Small intestine (tissue), 7 donors: ENCODE results near the gene PAOX. TPM values are rescaled to one million over a fixed set of nuclear protein-coding genes. Genes with fewer than 3 reads are reported as not detected.

Source experiments
- DNase-seq, 2 donors: peaks; one replicate each; pipeline versions ENCODE4 v3.0.0 to v3.0.0-alpha.2; 2013
- FAIRE-seq: peaks from 2 replicates; lab custom pipeline; 2012; peaks lifted over from hg19 to GRCh38; lab: Jason Lieb, UNC
- H3K27ac ChIP-seq, 3 donors: one replicate each; pipeline ENCODE4 v1.5.1; 2013; ENCODE audit warnings: low read length in 2 of 3, mild to moderate bottlenecking in 2 of 3, control low read depth in 1 of 3, inconsistent platforms in 1 of 3, low read depth in 1 of 3, moderate library complexity in 1 of 3
- H3K27me3 ChIP-seq, 3 donors: one replicate each; pipeline ENCODE4 v1.6.1; 2013; ENCODE audit warnings: low read length in 3 of 3, inconsistent platforms in 1 of 3; ENCODE audit not compliant: control insufficient read depth in 3 of 3, insufficient read depth in 3 of 3
- H3K36me3 ChIP-seq, 3 donors: one replicate each; pipeline ENCODE4 v1.6.1; 2013; ENCODE audit warnings: low read length in 3 of 3, inconsistent platforms in 1 of 3, low read depth in 1 of 3, mild to moderate bottlenecking in 1 of 3, moderate library complexity in 1 of 3; ENCODE audit not compliant: control insufficient read depth in 3 of 3, insufficient read depth in 2 of 3
- H3K4me1 ChIP-seq, 3 donors: one replicate each; pipeline ENCODE4 v1.6.1; 2013; ENCODE audit warnings: low read length in 2 of 3, inconsistent platforms in 1 of 3, low read depth in 1 of 3, mild to moderate bottlenecking in 1 of 3, moderate library complexity in 1 of 3; ENCODE audit not compliant: control insufficient read depth in 3 of 3, insufficient read depth in 2 of 3
- H3K4me3 ChIP-seq, 3 donors: one replicate each; pipeline ENCODE4 v1.5.1; 2013; ENCODE audit warnings: low read length in 3 of 3, control low read depth in 1 of 3, inconsistent platforms in 1 of 3, low read depth in 1 of 3, mild to moderate bottlenecking in 1 of 3, moderate library complexity in 1 of 3
- H3K9me3 ChIP-seq, 2 donors: one replicate each; pipeline ENCODE4 v1.6.1; 2013; ENCODE audit warnings: low read depth in 1 of 2, low read length in 1 of 2; ENCODE audit not compliant: control insufficient read depth in 2 of 2, insufficient read depth in 1 of 2
- WGBS, 3 donors: extraction: QIAGEN DNeasy Blood & Tissue Kit; methylation state at CpG; one replicate each; pipeline ENCODE4 v1.1.7; 2013; 5-methylcytosine and 5-hydroxymethylcytosine counted together
- polyA plus RNA-seq, 4 donors: library from polyadenylated mRNA; stranded (reverse) in 3 of 4; unstranded in 1 of 4; fragments of 200-250 nt in 3 of 4; fragments of 120-200 nt in 1 of 4; gene quantifications; one replicate each; pipeline versions ENCODE4 v1.2.1 to v1.2.3, GENCODE V29; 2013
- donor health status: healthy with polysubstance abuse.
- donor health status: control.
- donor health status: control.
- donor health status: Bipolar disorder and iron deficiency.
- donor health status: healthy.

PAOX gene
- polyA plus RNA-seq, 4 donors, result 7.9 to 40.8 (median 11.4) TPM

- Histone ChIP-seq H3K4me3 (no peak overlapping the region), H3K27ac (no peak overlapping the region), H3K27me3 (no peaks in the 10 kb centered on the region), H3K4me1 (peaks cover 1 to 40% (median 6%) of the 10 kb centered on the region in 3 donors), H3K36me3 (peaks cover 0 to 70% (median 2%) of the 10 kb centered on the region in 3 donors), H3K9me3 (peaks cover 0 to 2% of the 10 kb centered on the region in 2 donors)
- 69 to 80% (median 79%) methylated on average over 22 to 24 of the region's 24 CpGs for WGBS, 3 donors
- FAIRE-seq (no peak), DNase-seq (no peak)
These were observed 27.4 kb upstream of the PAOX start for GRCh38 chr10:133351408-133352318.

GRCh38 chr10:133353202-133353959 lies 25.7 kb upstream of the PAOX start:
- no peaks in the 10 kb centered on the region for H3K27me3 ChIP-seq
- H3K4me1 ChIP-seq, result peaks cover 4 to 23% (median 6%) of the 10 kb centered on the region in 3 donors
- peaks cover 0 to 6% of the 10 kb centered on the region in 2 donors for H3K9me3 ChIP-seq
- FAIRE-seq, result no peak
- H3K36me3 ChIP-seq, result peaks cover 0 to 70% (median 2%) of the 10 kb centered on the region in 3 donors
- peak in 1 of 2 donors; percentile 60 for DNase-seq
- H3K4me3 ChIP-seq, result no peak overlapping the region
- 37 to 64% (median 51%) methylated on average over 16 of the region's 16 CpGs for WGBS, 3 donors
- no peak overlapping the region for H3K27ac ChIP-seq

- H3K27ac ChIP-seq, result no peak overlapping the region
- H3K4me1 ChIP-seq, result peaks cover 4 to 28% (median 10%) of the 10 kb centered on the region in 3 donors
- no peaks in the 10 kb centered on the region for H3K27me3 ChIP-seq
- no peak for DNase-seq
- H3K9me3 ChIP-seq, result peaks cover 0 to 7% of the 10 kb centered on the region in 2 donors
- FAIRE-seq, result no peak
- 77 to 85% (median 82%) methylated on average over 15 to 16 of the region's 16 CpGs for WGBS, 3 donors
- no peak overlapping the region for H3K4me3 ChIP-seq
- H3K36me3 ChIP-seq, result peaks cover 0 to 68% (median 2%) of the 10 kb centered on the region in 3 donors
These were observed 25.0 kb upstream of the PAOX start for GRCh38 chr10:133353988-133354605.

- Histone ChIP-seq H3K36me3 (peaks cover 0 to 64% (median 2%) of the 10 kb centered on the region in 3 donors), H3K4me1 (peaks cover 4 to 27% (median 10%) of the 10 kb centered on the region in 3 donors), H3K9me3 (peaks cover 0 to 7% of the 10 kb centered on the region in 2 donors), H3K27ac (no peak overlapping the region), H3K27me3 (no peaks in the 10 kb centered on the region), H3K4me3 (no peak overlapping the region)
- no peak for FAIRE-seq
- no peak for DNase-seq
- 87 to 92% (median 91%) methylated on average over 13 to 14 of the region's 14 CpGs for WGBS, 3 donors
These were observed 24.3 kb upstream of the PAOX start for GRCh38 chr10:133354672-133355240.

GRCh38 chr10:133355266-133355665 lies 23.8 kb upstream of the PAOX start:
- Histone ChIP-seq H3K36me3 (peaks cover 0 to 60% (median 2%) of the 10 kb centered on the region in 3 donors), H3K27ac (no peak overlapping the region), H3K9me3 (peaks cover 0 to 7% of the 10 kb centered on the region in 2 donors), H3K27me3 (no peaks in the 10 kb centered on the region), H3K4me3 (no peak overlapping the region), H3K4me1 (peaks cover 4 to 27% (median 10%) of the 10 kb centered on the region in 3 donors)
- WGBS, 3 donors, result 89 to 96% (median 93%) methylated on average over 6 of the region's 6 CpGs
- FAIRE-seq (no peak), DNase-seq (no peak)

GRCh38 chr10:133355991-133356390 lies 23.1 kb upstream of the PAOX start:
- Histone ChIP-seq H3K4me3 (peak overlapping the region in 2 of 3 donors; percentile 62 to 90), H3K9me3 (peaks cover 0 to 7% of the 10 kb centered on the region in 2 donors), H3K36me3 (peaks cover 0 to 54% (median 2%) of the 10 kb centered on the region in 3 donors), H3K4me1 (peaks cover 4 to 33% (median 13%) of the 10 kb centered on the region in 3 donors), H3K27me3 (no peaks in the 10 kb centered on the region), H3K27ac (no peak overlapping the region)
- FAIRE-seq (no peak), DNase-seq (no peak)
- 94 to 97% (median 96%) methylated on average over 3 of the region's 3 CpGs for WGBS, 3 donors

GRCh38 chr10:133356549-133357284 lies 22.3 kb upstream of the PAOX start:
- FAIRE-seq (no peak), DNase-seq (no peak)
- H3K27ac ChIP-seq, result peak overlapping the region in 2 of 3 donors; percentile 85 to 87
- peak overlapping the region; percentile 22 to 90 (median 62) for H3K4me3 ChIP-seq
- H3K4me1 ChIP-seq, result peaks cover 4 to 34% (median 13%) of the 10 kb centered on the region in 3 donors
- 28 to 44% (median 36%) methylated on average over 24 to 27 of the region's 27 CpGs for WGBS, 3 donors
- H3K9me3 ChIP-seq, result peaks cover 0 to 12% of the 10 kb centered on the region in 2 donors
- peaks cover 0 to 53% (median 2%) of the 10 kb centered on the region in 3 donors for H3K36me3 ChIP-seq
- no peaks in the 10 kb centered on the region for H3K27me3 ChIP-seq
